Adrenal gland (tissue), 5 donors: ENCODE results near the gene DCTD.

Experiments
- CTCF ChIP-seq, 6 experiments: fragments of 450-650 bp in 4 of 6; fragments of 200-600 bp in 2 of 6; sonication (generic) in 1 of 6; IDR thresholded peaks; 1 replicate in 5 of 6; 2 replicates in 1 of 6; pipeline versions ENCODE4 v1.5.1 to v1.8.0; 2016 to 2021; ENCODE audit warnings: antibody characterized with exemption in 6 of 6, mild to moderate bottlenecking in 2 of 6, moderate library complexity in 1 of 6
- POLR2A ChIP-seq, 2 donors: fragments of 450-650 bp; IDR thresholded peaks; one replicate each; pipeline ENCODE4 v1.6.1; 2017; ENCODE audit warnings: antibody characterized with exemption in 2 of 2, mild to moderate bottlenecking in 2 of 2, moderate library complexity in 1 of 2
- donor health status: DM: no; HTN: no; CAD: no.

- TF ChIP-seq CTCF (IDR thresholded peaks at IDR 0.05), result no peak
- no peak for TF ChIP-seq POLR2A (IDR thresholded peaks at IDR 0.05)
These were observed 22.5 kb upstream of the DCTD start for GRCh38 chr4:182939680-182940079.
